ENCODE measurements around the gene ENTPD2.

GRCh38 chr9:137025517-137025966 is 28.3 kb downstream of the ENTPD2 start:
- no peak for TF ChIP-seq EP300 (IDR thresholded peaks at IDR 0.05; ENCODE audit: low read depth)
- TF ChIP-seq CTCF (IDR thresholded peaks at IDR 0.05), result no peak
- no peak for TF ChIP-seq POLR2A (IDR thresholded peaks at IDR 0.05)

Measured in transverse colon (tissue), 3 donors.